K562 (cell line): ENCODE data around the gene NQO2. TPM values are rescaled to one million over a fixed set of nuclear protein-coding genes. Genes with fewer than 3 reads are reported as not detected.

Source experiments
- CHCHD3 ChIP-seq: fragments of 250-450 bp; sonication (Bioruptor Pico); IDR thresholded peaks from 2 replicates; pipeline ENCODE4 v2.1.2; 2022; ENCODE audit warnings: mild to moderate bottlenecking
- CREB5 ChIP-seq: fragments of 250-450 bp; sonication (Bioruptor Pico); IDR thresholded peaks from 2 replicates; pipeline ENCODE4 v1.5.0; 2020; ENCODE audit warnings: mild to moderate bottlenecking
- E2F3 ChIP-seq: fragments of 250-450 bp; sonication (Bioruptor Pico); IDR thresholded peaks from 2 replicates; pipeline ENCODE4 v1.4.0; 2020; ENCODE audit warnings: mild to moderate bottlenecking
- EHMT2 ChIP-seq: fragments of 450-650 bp; IDR thresholded peaks from 2 replicates; pipeline ENCODE4 v1.6.1; 2018; ENCODE audit warnings: antibody characterized with exemption
- GATAD2A ChIP-seq: fragments of 450-650 bp; IDR thresholded peaks from 2 replicates; pipeline ENCODE4 v1.6.1; 2017
- RFX7 ChIP-seq: fragments of 250-450 bp; sonication (Bioruptor Pico); IDR thresholded peaks from 2 replicates; pipeline ENCODE4 v1.5.1; 2021; ENCODE audit warnings: mild to moderate bottlenecking
- SMARCC2 ChIP-seq: fragments of 450-650 bp; IDR thresholded peaks from 2 replicates; pipeline ENCODE4 v1.6.1; 2017; ENCODE audit warnings: antibody characterized with exemption, moderate library complexity, mild to moderate bottlenecking, low read depth
- TAF7 ChIP-seq: fragments of 450-650 bp; IDR thresholded peaks from 2 replicates; pipeline ENCODE4 v1.6.1; 2016; ENCODE audit warnings: missing genetic modification characterization, missing compliant biosample characterization
- UBTF ChIP-seq, 2 experiments: IDR thresholded peaks; 2 replicates each; pipeline ENCODE4 v1.6.1; 2012; ENCODE audit warnings: improper control_type of control experiment in 2 of 2, low read depth in 2 of 2, low read length in 2 of 2, borderline replicate concordance in 1 of 2
- ZFX ChIP-seq: sonication (generic); formaldehyde crosslinking; IDR thresholded peaks from 2 replicates; pipeline ENCODE4 v1.8.0; 2022; ENCODE audit warnings: mild to moderate bottlenecking, missing genetic modification reagents, moderate library complexity
- ZNF184 ChIP-seq: sonication (generic); formaldehyde crosslinking; IDR thresholded peaks from 2 replicates; pipeline ENCODE4 v1.5.0; 2020; ENCODE audit warnings: missing genetic modification reagents
- ZNF274 ChIP-seq: IDR thresholded peaks from 2 replicates; pipeline ENCODE4 v1.6.1; 2011; ENCODE audit warnings: low read depth, mild to moderate bottlenecking, low read length, moderate library complexity, borderline replicate concordance
- ZNF551 ChIP-seq: fragments of 250-450 bp; sonication (Bioruptor Pico); IDR thresholded peaks from 2 replicates; pipeline ENCODE4 v1.5.0; 2021; ENCODE audit warnings: mild to moderate bottlenecking, moderate library complexity
- ZSCAN32 ChIP-seq: fragments of 450-650 bp; formaldehyde crosslinking; IDR thresholded peaks from 2 replicates; pipeline ENCODE4 v1.4.0; 2020; ENCODE audit warnings: mild to moderate bottlenecking, moderate library complexity
- polyA plus RNA-seq, 8 experiments: library from polyadenylated mRNA; depleted of rRNA in 4 of 8; stranded (reverse) in 5 of 8; unstranded in 3 of 8; fragments of >200 nt; fragmentation: Nextera tagmentation in 2 of 8; fragmentation: Illumina TruSeq in 1 of 8; extraction: Ambion mirVana in 2 of 8; extraction: Trizol in 1 of 8; gene quantifications; 2 replicates each; pipeline versions ENCODE4 v1.2.1 to v1.2.3, GENCODE V29; 2011 to 2014; ENCODE audit warnings: inconsistent platforms in 1 of 8, missing spikeins in 1 of 8
- total RNA-seq, 7 experiments: library from RNA; depleted of rRNA in 6 of 7; stranded (reverse); fragments of >200 nt in 6 of 7; fragmentation: Illumina TruSeq in 2 of 7; extraction: Trizol in 2 of 7; gene quantifications; 2 replicates each; pipeline versions ENCODE4 v1.2.1 to v1.2.3, GENCODE V29; 2011 to 2021; ENCODE audit warnings: low replicate concordance in 1 of 7
- TF ChIP-seq, protein P1 (sequence below): fragments of 450-650 bp; IDR thresholded peaks from 2 replicates; pipeline ENCODE4 v1.6.1; 2016; ENCODE audit warnings: borderline replicate concordance
- TF ChIP-seq, protein P2 (sequence below): sonication (generic); formaldehyde crosslinking; IDR thresholded peaks from 2 replicates; pipeline ENCODE4 v1.8.0; 2022; ENCODE audit warnings: mild to moderate bottlenecking, missing genetic modification reagents, borderline replicate concordance

The NQO2 gene
- total and polyA plus RNA-seq, 9 of the 15 experiments (the other 6 are each of a cell fraction or from before 2014, with no cell fraction given), result 54.6 to 214 (median 116) TPM

DNA sequence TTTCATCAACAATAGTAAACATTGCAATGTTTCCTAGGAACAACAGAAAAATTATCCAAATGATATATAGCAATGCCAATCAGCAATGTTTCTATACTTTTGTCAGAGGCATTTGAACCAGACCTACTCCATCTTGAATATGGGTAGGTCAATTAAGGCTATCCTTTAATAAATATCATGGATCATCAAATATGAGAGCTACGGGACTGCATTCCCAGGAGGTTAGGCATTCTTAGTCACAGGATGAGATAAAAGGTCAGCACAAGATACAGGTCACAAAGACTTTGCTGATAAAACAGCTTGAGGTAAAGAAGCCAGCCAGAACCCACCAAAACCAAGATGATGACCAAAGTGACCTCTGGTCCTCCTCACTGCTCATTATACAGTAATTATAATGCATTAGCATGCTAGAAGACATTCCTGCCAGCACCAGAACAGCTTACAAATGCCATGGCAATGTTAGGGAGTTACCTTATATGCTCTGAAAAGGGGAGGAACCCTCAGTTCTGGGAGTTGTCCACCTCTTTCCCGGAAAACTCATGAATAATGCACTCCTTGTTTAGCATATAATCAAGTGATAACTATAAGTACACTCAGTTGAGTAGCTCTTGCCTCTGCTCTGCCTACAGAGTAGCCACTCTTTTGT is 19.8 kb upstream of the NQO2 start (continued):
- TF ChIP-seq EHMT2, result no peak
- TF ChIP-seq CHCHD3, result no peak
- no peak for TF ChIP-seq GATAD2A
- TF ChIP-seq SMARCC2, result no peak
- peak; percentile 62; the same call in 1 of the 2 replicates for TF ChIP-seq ZSCAN32
- TF ChIP-seq, protein P1, sequence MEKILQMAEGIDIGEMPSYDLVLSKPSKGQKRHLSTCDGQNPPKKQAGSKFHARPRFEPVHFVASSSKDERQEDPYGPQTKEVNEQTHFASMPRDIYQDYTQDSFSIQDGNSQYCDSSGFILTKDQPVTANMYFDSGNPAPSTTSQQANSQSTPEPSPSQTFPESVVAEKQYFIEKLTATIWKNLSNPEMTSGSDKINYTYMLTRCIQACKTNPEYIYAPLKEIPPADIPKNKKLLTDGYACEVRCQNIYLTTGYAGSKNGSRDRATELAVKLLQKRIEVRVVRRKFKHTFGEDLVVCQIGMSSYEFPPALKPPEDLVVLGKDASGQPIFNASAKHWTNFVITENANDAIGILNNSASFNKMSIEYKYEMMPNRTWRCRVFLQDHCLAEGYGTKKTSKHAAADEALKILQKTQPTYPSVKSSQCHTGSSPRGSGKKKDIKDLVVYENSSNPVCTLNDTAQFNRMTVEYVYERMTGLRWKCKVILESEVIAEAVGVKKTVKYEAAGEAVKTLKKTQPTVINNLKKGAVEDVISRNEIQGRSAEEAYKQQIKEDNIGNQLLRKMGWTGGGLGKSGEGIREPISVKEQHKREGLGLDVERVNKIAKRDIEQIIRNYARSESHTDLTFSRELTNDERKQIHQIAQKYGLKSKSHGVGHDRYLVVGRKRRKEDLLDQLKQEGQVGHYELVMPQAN, result no peak
- no peak for TF ChIP-seq ZNF551 (CRISPR knock-in tag)
- TF ChIP-seq TAF7 (tag), result peak; percentile 74
- TF ChIP-seq CREB5 (CRISPR knock-in tag), result no peak
- peak; percentile 47; the same call in 1 of the 2 replicates for TF ChIP-seq RFX7 (CRISPR knock-in tag)
- TF ChIP-seq ZFX (CRISPR knock-in tag), result no peak
- peak; percentile 61; the same call in 1 of the 2 replicates for TF ChIP-seq E2F3 (CRISPR knock-in tag)
- TF ChIP-seq ZNF184 (CRISPR knock-in tag), result no peak
- no peak for TF ChIP-seq ZNF274
- TF ChIP-seq, protein P2, sequence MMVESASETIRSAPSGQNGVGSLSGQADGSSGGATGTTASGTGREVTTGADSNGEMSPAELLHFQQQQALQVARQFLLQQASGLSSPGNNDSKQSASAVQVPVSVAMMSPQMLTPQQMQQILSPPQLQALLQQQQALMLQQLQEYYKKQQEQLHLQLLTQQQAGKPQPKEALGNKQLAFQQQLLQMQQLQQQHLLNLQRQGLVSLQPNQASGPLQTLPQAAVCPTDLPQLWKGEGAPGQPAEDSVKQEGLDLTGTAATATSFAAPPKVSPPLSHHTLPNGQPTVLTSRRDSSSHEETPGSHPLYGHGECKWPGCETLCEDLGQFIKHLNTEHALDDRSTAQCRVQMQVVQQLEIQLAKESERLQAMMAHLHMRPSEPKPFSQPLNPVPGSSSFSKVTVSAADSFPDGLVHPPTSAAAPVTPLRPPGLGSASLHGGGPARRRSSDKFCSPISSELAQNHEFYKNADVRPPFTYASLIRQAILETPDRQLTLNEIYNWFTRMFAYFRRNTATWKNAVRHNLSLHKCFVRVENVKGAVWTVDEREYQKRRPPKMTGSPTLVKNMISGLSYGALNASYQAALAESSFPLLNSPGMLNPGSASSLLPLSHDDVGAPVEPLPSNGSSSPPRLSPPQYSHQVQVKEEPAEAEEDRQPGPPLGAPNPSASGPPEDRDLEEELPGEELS, result no peak
- TF ChIP-seq UBTF (IDR thresholded peaks at IDR 0.05; ENCODE audit: borderline replicate concordance in 1 of 2, low read depth in 2 of 2, low read length in 2 of 2), result no peak
